ENCODE measurements around the gene CIAO3. TPM values are rescaled to one million over a fixed set of nuclear protein-coding genes. Genes with fewer than 3 reads are reported as not detected.

The CIAO3 gene
- total RNA-seq, 2 donors from 2014 or later = 38.0 to 40.6 TPM

- no peaks in the 10 kb centered on the region for H3K4me1 Mint-ChIP-seq (ENCODE audit: low read depth)
- H3K27ac Mint-ChIP-seq = no peak overlapping the region
- no peak overlapping the region for H3K4me3 Mint-ChIP-seq
- no peak for ATAC-seq (replicated peaks in 1 of 2)
- H3K36me3 Mint-ChIP-seq (ENCODE audit: insufficient read depth in 2 of 2) = no peaks in the 10 kb centered on the region
- H3K27me3 Mint-ChIP-seq (ENCODE audit: low read depth) = no peaks in the 10 kb centered on the region
- H3K9me3 Mint-ChIP-seq = no peaks in the 10 kb centered on the region
- no peak for DNase-seq
Measured at GRCh38 chr16:769184-769784, 28.5 kb upstream of the CIAO3 start.

- Mint-ChIP-seq H3K36me3 (ENCODE audit: insufficient read depth in 2 of 2) (no peaks in the 10 kb centered on the region), H3K9me3 (no peaks in the 10 kb centered on the region)
Measured at GRCh38 chr16:768428-768827, 27.6 kb upstream of the CIAO3 start.

GRCh38 chr16:767743-768235, 27.0 kb upstream of the CIAO3 start:
- H3K4me1 Mint-ChIP-seq (ENCODE audit: low read depth) = no peaks in the 10 kb centered on the region
- no peak overlapping the region for H3K27ac Mint-ChIP-seq
- H3K27me3 Mint-ChIP-seq (ENCODE audit: low read depth) = no peaks in the 10 kb centered on the region
- H3K4me3 Mint-ChIP-seq = no peak overlapping the region
- DNase-seq (no peak), ATAC-seq (replicated peaks in 1 of 2) (no peak)
- no peaks in the 10 kb centered on the region for H3K9me3 Mint-ChIP-seq
- H3K36me3 Mint-ChIP-seq (ENCODE audit: insufficient read depth in 2 of 2) = no peaks in the 10 kb centered on the region

More at GRCh38 chr16:768428-768827, 27.6 kb upstream of the CIAO3 start:
- Mint-ChIP-seq H3K27me3 (ENCODE audit: low read depth) (no peaks in the 10 kb centered on the region), H3K27ac (no peak overlapping the region), H3K4me3 (no peak overlapping the region), H3K4me1 (ENCODE audit: low read depth) (no peaks in the 10 kb centered on the region)
- DNase-seq = no peak
- peak in 1 of 2 donors; percentile 20 for ATAC-seq (replicated peaks in 1 of 2)

DNA sequence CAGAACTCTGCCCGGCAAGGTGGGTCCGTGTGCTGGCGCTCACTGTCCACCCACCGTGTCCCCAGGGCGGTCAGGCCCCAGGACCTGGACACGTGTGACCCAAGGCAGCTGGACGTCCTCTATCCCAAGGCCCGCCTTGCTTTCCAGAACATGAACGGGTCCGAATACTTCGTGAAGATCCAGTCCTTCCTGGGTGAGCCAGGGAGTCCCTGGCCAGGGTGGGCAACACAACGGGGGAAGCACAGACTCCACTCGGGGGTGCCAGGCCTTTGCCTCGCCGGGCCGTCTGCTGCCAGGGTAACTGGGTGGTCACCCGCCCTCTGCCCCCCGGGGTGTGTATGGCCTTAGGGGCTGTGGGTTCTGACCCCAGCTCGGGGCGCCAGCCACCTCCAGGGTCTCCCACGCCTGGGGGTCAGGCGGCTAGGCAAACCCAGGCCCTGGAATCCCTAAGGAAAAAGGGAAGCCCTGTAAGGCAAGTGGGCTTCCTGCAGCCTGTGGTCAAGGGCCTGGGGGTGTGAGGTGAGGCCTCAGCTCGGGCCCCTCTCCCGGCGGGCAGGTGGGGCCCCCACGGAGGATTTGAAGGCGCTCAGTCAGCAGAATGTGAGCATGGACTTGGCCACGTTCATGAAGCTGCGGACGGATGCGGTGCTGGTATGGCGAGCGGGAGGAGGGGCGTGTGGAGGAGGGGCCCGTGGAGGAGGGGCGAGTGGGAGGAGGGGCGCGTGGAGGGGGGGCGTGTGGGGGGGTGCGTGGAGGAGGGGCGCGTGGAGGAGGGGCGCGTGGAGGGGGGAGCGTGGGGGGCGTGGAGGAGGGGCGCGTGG, 26.2 kb upstream of the CIAO3 start:
- DNase-seq = no peak
- Mint-ChIP-seq H3K4me1 (ENCODE audit: low read depth) (no peaks in the 10 kb centered on the region), H3K4me3 (no peak overlapping the region), H3K36me3 (ENCODE audit: insufficient read depth in 2 of 2) (no peaks in the 10 kb centered on the region), H3K27me3 (ENCODE audit: low read depth) (no peaks in the 10 kb centered on the region), H3K9me3 (no peaks in the 10 kb centered on the region), H3K27ac (no peak overlapping the region)
- no peak for ATAC-seq (replicated peaks in 1 of 2)

DNA sequence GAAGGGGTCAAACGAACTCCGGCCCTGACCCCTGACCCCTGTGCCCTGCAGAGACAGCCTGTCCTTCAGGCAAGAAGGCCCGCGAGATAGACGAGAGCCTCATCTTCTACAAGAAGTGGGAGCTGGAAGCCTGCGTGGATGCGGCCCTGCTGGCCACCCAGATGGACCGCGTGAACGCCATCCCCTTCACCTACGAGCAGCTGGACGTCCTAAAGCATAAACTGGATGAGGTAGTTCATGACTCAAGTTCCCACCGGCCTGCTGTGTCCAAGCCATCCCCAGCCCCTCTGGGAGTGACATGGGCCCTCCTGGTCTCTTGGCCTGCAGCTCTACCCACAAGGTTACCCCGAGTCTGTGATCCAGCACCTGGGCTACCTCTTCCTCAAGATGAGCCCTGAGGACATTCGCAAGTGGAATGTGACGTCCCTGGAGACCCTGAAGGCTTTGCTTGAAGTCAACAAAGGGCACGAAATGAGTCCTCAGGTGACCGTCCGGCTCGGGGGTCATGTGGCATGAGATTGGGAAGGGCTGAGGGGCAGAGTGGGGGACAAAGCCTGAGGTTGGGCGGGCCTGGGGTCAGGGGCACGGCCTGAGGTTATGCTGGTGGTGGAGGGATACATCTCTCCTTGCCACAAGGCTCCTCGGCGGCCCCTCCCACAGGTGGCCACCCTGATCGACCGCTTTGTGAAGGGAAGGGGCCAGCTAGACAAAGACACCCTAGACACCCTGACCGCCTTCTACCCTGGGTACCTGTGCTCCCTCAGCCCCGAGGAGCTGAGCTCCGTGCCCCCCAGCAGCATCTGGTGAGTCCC, 25.4 kb upstream of the CIAO3 start:
- no peak for DNase-seq
- Mint-ChIP-seq H3K27me3 (ENCODE audit: low read depth) (no peaks in the 10 kb centered on the region), H3K9me3 (no peaks in the 10 kb centered on the region), H3K27ac (no peak overlapping the region), H3K4me1 (ENCODE audit: low read depth) (no peaks in the 10 kb centered on the region), H3K36me3 (ENCODE audit: insufficient read depth in 2 of 2) (no peaks in the 10 kb centered on the region), H3K4me3 (no peak overlapping the region)
- ATAC-seq (replicated peaks in 1 of 2) = no peak

GRCh38 chr16:765488-765865, 24.7 kb upstream of the CIAO3 start:
- Mint-ChIP-seq H3K27me3 (ENCODE audit: low read depth) (no peaks in the 10 kb centered on the region), H3K4me1 (ENCODE audit: low read depth) (no peaks in the 10 kb centered on the region), H3K9me3 (no peaks in the 10 kb centered on the region), H3K36me3 (ENCODE audit: insufficient read depth in 2 of 2) (no peaks in the 10 kb centered on the region), H3K4me3 (no peak overlapping the region), H3K27ac (no peak overlapping the region)
- DNase-seq = no peak
- ATAC-seq (replicated peaks in 1 of 2) = no peak

DNA sequence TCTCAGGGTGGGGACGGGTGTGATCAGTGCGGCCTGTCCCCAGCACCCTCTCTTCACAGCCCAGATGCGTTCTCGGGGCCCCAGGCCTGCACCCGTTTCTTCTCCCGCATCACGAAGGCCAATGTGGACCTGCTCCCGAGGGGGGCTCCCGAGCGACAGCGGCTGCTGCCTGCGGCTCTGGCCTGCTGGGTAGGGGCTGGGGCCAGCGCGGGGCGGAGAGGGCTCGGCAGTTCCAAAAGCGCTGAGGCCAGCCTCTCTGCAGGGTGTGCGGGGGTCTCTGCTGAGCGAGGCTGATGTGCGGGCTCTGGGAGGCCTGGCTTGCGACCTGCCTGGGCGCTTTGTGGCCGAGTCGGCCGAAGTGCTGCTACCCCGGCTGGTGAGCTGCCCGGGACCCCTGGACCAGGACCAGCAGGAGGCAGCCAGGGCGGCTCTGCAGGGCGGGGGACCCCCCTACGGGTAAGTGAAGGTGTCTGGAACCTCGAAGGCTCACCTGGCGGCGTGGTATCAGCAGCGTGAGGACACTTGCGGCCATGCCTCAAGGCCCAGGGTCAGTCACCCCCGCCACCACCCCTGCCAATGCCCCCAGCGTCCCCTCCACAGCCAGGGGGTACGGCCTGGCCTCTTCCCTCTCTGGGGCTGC, 24.2 kb upstream of the CIAO3 start:
- Mint-ChIP-seq H3K9me3 (no peaks in the 10 kb centered on the region), H3K27ac (no peak overlapping the region), H3K4me3 (no peak overlapping the region), H3K27me3 (ENCODE audit: low read depth) (no peaks in the 10 kb centered on the region), H3K4me1 (ENCODE audit: low read depth) (no peaks in the 10 kb centered on the region), H3K36me3 (ENCODE audit: insufficient read depth in 2 of 2) (no peaks in the 10 kb centered on the region)
- ATAC-seq (replicated peaks in 1 of 2) (no peak), DNase-seq (no peak)

DNA sequence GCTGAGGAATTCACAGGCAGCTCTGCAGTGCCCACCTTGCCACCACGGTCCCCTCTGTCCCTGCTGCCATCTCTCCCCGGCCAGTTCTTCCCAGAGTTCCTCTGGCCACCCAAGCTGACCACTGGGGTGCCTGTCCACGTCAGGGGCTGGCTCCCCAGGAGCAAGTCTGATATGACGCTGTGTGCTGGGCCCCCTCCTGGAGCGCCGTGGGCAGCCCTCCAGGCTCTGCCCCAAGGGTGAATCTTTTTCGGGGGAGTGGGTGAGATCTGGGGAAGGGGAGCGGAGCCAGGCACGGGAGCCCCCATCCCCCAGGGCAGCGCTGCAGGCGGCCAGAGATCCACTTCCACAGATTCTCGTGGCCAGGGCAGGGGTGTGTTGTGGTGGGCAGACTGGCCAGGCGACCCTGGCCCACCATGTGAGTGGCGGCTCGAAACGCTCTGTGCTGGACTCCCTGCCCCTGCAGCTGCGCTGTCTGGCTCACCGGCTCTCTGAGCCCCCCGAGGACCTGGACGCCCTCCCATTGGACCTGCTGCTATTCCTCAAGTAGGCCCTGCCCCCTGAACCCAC, 23.5 kb upstream of the CIAO3 start:
- Mint-ChIP-seq H3K4me1 (ENCODE audit: low read depth) (no peaks in the 10 kb centered on the region), H3K27me3 (ENCODE audit: low read depth) (no peaks in the 10 kb centered on the region), H3K27ac (no peak overlapping the region), H3K9me3 (no peaks in the 10 kb centered on the region), H3K4me3 (no peak overlapping the region), H3K36me3 (ENCODE audit: insufficient read depth in 2 of 2) (no peaks in the 10 kb centered on the region)
- no peak for DNase-seq
- no peak for ATAC-seq (replicated peaks in 1 of 2)

- no peak overlapping the region for H3K27ac Mint-ChIP-seq
- H3K9me3 Mint-ChIP-seq = no peaks in the 10 kb centered on the region
- DNase-seq (no peak), ATAC-seq (replicated peaks in 1 of 2) (no peak)
- H3K27me3 Mint-ChIP-seq (ENCODE audit: low read depth) = no peaks in the 10 kb centered on the region
- H3K36me3 Mint-ChIP-seq (ENCODE audit: insufficient read depth in 2 of 2) = no peaks in the 10 kb centered on the region
- H3K4me1 Mint-ChIP-seq (ENCODE audit: low read depth) = no peaks in the 10 kb centered on the region
- no peak overlapping the region for H3K4me3 Mint-ChIP-seq
Measured at GRCh38 chr16:763369-764183, 22.8 kb upstream of the CIAO3 start.

DNA sequence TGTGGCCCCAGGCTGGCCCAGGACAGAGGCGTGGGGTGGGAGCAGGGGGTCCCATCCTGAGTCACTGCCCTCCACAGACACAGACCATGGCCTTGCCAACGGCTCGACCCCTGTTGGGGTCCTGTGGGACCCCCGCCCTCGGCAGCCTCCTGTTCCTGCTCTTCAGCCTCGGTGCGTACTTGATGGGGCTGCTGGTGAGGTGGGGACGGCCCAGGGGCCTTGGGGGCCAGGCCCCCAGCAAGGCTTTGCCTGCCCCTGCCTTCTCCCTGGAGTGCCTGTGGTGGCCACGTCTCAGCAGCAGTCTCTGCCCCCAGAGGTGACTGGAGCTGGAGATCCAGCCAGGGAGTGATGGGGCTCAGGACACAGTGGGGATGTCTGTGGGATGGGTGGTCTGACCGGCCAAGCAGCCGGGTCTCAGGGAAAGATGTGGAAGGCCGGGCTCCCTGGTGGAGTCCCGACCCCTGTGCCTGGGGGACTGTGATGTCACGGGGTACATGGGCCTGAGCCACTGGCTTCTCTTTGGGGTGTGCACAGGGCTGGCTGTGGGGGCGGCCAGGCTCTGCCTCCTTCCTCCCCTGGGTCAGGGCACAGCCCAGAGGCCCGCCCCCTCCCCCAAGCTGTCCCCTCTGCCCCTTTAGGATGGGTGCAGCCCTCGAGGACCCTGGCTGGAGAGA, 21.9 kb upstream of the CIAO3 start:
- Mint-ChIP-seq H3K4me1 (ENCODE audit: low read depth) (no peaks in the 10 kb centered on the region), H3K36me3 (ENCODE audit: insufficient read depth in 2 of 2) (no peaks in the 10 kb centered on the region), H3K27ac (no peak overlapping the region), H3K27me3 (ENCODE audit: low read depth) (no peaks in the 10 kb centered on the region), H3K4me3 (no peak overlapping the region), H3K9me3 (no peaks in the 10 kb centered on the region)
- ATAC-seq (replicated peaks in 1 of 2) = no peak
- DNase-seq = no peak

DNA sequence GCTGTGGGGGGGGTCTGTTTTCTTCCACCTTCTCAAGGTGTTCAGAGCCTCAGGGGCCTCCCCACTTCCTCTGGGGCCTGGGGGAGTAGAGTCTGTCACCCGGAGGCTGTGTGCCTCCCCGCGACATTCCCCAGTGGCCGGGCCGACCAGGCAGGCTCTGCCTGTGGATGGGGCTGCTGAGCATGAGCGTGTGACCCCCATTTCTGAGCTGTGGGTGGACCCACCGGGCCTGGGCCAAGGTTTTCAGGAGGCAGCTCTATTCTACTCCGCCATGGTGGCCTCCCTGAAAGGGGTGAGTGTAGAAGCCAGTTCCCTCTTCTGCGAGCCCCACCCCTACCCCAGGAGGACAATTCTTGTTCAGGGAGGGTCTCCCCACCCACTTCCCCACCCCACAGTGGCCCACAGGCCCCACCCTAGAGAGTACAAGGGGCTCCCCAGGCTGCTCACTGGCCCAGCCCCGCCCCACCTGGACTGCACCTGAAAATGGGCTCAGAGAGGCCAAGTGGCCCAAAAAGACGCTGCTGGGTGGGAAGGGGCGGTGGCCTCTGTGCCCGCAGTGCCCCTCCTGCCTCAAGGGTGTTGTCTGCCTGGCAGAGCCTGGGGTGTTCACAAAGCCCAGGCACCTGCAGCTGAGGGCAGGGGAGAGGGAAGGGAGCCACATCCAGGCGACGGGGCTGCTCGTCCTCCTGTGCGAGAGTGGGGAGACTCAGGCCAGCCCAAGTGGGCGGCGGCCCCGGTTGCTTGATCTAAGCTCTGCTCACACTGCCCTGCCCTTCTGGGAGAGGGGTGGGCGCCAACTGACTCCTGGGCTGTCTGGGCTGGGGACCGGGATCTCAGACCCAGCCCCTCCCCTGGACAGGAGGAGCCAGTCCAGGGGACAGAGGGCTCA, 21.1 kb upstream of the CIAO3 start:
- Mint-ChIP-seq H3K4me1 (ENCODE audit: low read depth) (no peaks in the 10 kb centered on the region), H3K27me3 (ENCODE audit: low read depth) (no peaks in the 10 kb centered on the region), H3K9me3 (no peaks in the 10 kb centered on the region), H3K4me3 (no peak overlapping the region), H3K36me3 (ENCODE audit: insufficient read depth in 2 of 2) (no peaks in the 10 kb centered on the region), H3K27ac (no peak overlapping the region)
- DNase-seq (no peak), ATAC-seq (replicated peaks in 1 of 2) (no peak)
